ENCODE results near the gene RPS6KA1.

The RPS6KA1 gene

DNA sequence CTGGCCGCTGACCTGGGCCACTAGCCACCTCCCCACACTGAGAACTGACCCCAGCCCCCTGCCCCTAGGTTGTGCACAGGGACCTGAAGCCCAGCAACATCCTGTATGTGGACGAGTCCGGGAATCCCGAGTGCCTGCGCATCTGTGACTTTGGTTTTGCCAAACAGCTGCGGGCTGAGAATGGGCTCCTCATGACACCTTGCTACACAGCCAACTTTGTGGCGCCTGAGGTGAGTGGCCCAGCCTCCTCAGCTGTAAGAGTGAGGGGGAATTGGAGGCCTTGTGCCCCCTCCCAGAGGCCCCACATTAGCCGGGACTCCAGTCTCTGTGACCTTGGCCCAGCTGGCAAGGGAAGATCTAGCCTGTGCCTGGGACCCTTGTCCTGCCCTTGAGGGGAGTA is 41.8 kb downstream of the RPS6KA1 start:
- no peak for TF ChIP-seq CTCF (IDR thresholded peaks at IDR 0.05; ENCODE audit: low read depth, low read length)

DNA sequence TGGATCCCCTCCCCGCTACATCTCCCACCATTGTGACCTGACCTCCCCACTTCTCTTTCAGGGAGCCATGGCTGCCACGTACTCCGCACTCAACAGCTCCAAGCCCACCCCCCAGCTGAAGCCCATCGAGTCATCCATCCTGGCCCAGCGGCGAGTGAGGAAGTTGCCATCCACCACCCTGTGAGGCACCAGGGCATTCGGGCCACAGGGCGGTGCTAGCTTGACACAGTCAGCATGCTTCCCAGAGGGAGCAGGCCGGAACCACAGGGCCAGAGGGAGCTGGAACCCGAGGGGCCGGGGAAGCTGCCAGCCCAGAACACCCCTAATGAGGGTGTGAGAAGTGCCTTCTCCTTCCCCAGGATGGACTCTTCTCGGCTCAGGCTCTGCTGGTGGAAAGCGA is 44.5 kb downstream of the RPS6KA1 start:
- no peak for TF ChIP-seq CTCF (IDR thresholded peaks at IDR 0.05; ENCODE audit: low read depth, low read length)
- no peak for DNase-seq (ENCODE audit: extremely low read depth, low read depth)

More for the DNA sequence above, 41.8 kb downstream of the RPS6KA1 start:
- no peak for DNase-seq (ENCODE audit: extremely low read depth, low read depth)

DNA sequence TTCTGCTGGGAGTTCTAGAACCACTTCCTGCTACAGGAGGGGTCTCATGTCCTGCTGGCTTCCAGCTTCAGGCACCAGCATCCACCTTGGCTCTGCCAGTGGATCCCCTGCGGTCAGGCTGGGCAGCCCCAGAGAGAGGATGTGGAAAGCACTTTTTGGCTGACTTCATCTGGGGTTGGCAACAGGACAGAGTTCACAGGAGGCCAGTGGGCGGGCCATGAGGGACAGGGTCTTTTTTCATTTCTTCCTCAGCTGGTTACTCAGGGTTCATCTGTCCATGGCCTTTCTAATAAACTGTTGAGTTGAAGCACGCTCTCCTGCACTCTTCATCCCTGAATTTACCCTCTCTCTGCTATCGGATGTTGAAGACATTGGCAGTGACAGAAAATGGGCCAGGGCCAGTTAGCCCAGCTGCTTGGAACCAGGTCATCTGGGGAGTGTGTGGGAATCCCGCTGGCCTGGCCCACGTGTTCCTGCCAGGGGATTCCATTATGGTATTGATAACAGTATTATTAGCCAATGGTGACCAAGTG is 45.2 kb downstream of the RPS6KA1 start:
- peak; percentile 22 for DNase-seq (ENCODE audit: extremely low read depth, low read depth)

DNA sequence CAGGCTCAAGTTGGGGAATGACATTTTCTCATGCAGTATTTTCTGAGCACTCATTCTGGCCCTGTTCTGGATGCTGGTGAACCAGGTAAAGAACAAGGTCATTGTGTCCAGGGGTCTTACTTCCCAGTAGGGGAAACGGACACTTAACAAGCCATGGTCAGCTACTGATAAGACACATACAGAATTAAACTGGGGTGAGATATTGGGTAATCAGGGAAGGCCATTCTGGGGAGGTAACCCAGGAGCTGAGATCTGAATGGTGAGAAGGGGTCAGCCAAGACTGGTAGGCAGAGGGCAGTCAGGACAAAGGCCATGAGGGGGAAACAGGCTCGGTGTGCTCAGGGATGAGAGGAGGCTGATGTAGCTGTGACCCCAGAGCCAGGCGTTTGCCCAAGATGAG is 45.8 kb downstream of the RPS6KA1 start:
- no peak for TF ChIP-seq CTCF (IDR thresholded peaks at IDR 0.05; ENCODE audit: low read depth, low read length)
- DNase-seq (ENCODE audit: extremely low read depth, low read depth), result no peak

More for the DNA sequence above, 45.2 kb downstream of the RPS6KA1 start:
- TF ChIP-seq CTCF (IDR thresholded peaks at IDR 0.05; ENCODE audit: low read depth, low read length), result no peak

DNA sequence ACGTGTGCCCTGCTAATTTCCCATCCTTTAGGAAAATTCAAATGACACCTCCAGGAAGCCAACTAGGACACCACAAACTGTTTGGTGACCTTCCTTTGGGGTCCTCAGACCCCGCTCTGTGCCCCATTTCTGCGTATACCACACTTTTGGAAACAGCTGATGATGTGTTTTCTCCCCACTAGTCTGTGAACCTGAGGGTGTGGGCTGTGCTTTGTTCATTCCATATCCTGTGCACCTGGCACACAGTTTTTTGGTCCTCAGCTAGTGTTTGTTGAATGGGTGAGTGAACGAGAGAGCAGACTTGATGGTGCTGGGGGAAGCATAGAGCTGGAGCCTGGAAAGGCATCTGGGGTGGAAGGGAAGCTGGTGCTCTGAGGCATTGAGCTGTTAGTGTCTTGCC is 48.6 kb downstream of the RPS6KA1 start:
- no peak for TF ChIP-seq CTCF (IDR thresholded peaks at IDR 0.05; ENCODE audit: low read depth, low read length)
- DNase-seq (ENCODE audit: extremely low read depth, low read depth), result no peak

- TF ChIP-seq CTCF (IDR thresholded peaks at IDR 0.05; ENCODE audit: low read depth, low read length), result no peak
- no peak for DNase-seq (ENCODE audit: extremely low read depth, low read depth)
These were observed 50.1 kb downstream of the RPS6KA1 start for GRCh38 chr1:26579681-26580111.

DNA sequence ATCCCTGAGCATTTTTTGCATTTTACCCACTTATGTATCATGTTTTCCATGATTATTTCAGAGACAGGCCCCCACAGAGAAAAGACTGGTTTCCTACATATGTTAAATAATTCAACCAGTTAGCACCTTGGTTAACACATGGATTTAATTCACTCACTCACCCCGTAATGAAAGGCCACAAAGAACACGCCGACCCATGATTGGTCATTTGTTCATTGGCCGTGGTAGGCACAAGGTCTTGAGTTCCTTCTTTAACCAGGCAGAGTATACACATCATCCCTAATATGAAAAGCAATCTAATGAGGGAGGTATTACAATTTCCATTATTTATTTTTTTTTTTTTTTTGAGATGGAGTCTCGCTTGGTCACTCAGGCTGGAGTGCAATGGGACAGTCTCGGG is 50.6 kb downstream of the RPS6KA1 start:
- TF ChIP-seq CTCF (IDR thresholded peaks at IDR 0.05; ENCODE audit: low read depth, low read length), result no peak
- DNase-seq (ENCODE audit: extremely low read depth, low read depth), result no peak

Data from AG09319 (cell line).